GM12892 (cell line): Measurements from ENCODE around the gene ZNF431.
"Not testable (repeated sequence)": the region's sequence is repeated elsewhere in the genome, so short reads cannot be mapped to it uniquely, and the experiment has no call there.

Experiments used
- DNase-seq: peaks from one replicate; pipeline ENCODE4 v3.0.0; 2011; ENCODE audit not compliant: insufficient read length
- FAIRE-seq: peaks from 2 replicates; lab custom pipeline; 2011; peaks lifted over from hg19 to GRCh38; lab: Jason Lieb, UNC
- POLR2A ChIP-seq: IDR thresholded peaks from 2 replicates; pipeline ENCODE4 v1.6.1; 2011; ENCODE audit warnings: low read depth, low read length, control low read depth
- POLR2AphosphoS5 ChIP-seq: IDR thresholded peaks from 2 replicates; pipeline ENCODE4 v1.6.1; 2011; ENCODE audit warnings: low read depth, low read length, control low read depth
- TAF1 ChIP-seq: IDR thresholded peaks from 2 replicates; pipeline ENCODE4 v1.6.1; 2011; ENCODE audit warnings: low read depth, mild to moderate bottlenecking, control low read depth, low read length, borderline replicate concordance

The ZNF431 gene

GRCh38 chr19:21127001-21127400, 14.8 kb upstream of the ZNF431 start:
- no peak for FAIRE-seq
- TF ChIP-seq TAF1 = no peak
- TF ChIP-seq POLR2AphosphoS5 = no peak
- TF ChIP-seq POLR2A = no peak

GRCh38 chr19:21127898-21128297, 13.9 kb upstream of the ZNF431 start:
- FAIRE-seq (no peak), DNase-seq (no peak)
- TF ChIP-seq POLR2A (no peak), POLR2AphosphoS5 (no peak), TAF1 (no peak)

More at GRCh38 chr19:21127001-21127400, 14.8 kb upstream of the ZNF431 start:
- DNase-seq = no peak

GRCh38 chr19:21128901-21129698, 12.7 kb upstream of the ZNF431 start:
- no peak for FAIRE-seq

DNA sequence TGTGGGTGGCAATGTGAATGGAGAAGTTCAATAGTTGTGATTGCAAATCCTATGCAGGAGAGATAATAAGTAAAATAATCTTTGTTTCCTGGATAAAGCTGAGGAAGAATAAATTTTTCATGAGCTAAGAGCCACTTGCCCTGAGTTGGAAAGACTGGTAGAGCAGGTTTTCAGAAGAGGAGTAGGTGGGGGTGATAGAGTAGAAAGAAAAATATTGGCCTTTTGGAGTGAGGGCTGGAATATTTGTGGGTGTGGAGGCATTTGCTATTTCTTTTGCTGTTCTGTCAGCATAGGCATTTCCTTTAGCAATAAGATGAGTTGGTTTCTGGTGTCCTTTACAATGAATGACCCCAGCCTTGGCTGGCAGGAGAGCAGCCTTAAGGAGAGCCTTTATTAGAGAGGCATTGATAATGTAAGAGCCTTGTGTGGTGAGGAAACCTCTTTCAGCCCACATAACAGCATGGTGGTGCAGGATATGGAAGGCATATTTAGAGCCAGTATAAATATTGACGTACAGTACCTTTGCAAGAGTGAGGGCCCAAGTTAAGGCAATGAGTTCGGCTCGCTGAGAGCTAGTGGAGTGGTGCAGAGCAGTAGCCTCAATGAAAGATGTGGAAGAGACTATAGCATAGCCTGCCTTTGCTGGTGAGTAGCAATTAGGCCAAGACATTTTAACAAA, 11.6 kb upstream of the ZNF431 start:
- FAIRE-seq = no peak
- DNase-seq = no peak
- no peak for TF ChIP-seq POLR2A
- TF ChIP-seq POLR2AphosphoS5 = no peak
- TF ChIP-seq TAF1 = no peak

More at GRCh38 chr19:21128901-21129698, 12.7 kb upstream of the ZNF431 start:
- no peak for DNase-seq
- TF ChIP-seq POLR2A = no peak
- TF ChIP-seq TAF1 = no peak
- TF ChIP-seq POLR2AphosphoS5 = no peak

DNA sequence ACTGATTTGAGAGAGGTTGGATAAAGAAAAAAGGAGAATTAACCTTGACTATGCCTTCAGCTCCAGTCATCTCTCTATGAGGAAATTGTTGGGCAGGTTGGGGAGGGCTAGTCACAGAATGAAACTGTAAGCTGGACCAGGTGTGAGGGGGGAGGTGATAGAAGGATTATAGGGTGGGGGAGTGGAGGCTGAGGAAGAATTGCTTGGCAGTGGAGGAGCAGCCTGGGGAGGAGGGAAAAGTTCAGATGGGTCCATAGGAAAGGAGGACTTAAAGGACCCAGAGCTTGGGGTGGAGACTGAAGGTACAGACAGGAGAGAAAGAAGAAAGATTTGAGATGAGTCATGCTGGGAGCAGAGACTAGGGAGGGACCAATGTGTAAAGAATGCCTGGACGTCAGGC, 8.2 kb upstream of the ZNF431 start:
- no peak for FAIRE-seq
- DNase-seq = no peak
- TF ChIP-seq POLR2AphosphoS5 (no peak), TAF1 (no peak), POLR2A (no peak)

GRCh38 chr19:21134934-21135366, 6.9 kb upstream of the ZNF431 start:
- FAIRE-seq = no peak
- no peak for DNase-seq
- TF ChIP-seq TAF1 (no peak), POLR2A (no peak), POLR2AphosphoS5 (no peak)

GRCh38 chr19:21135433-21135832, 6.4 kb upstream of the ZNF431 start:
- TF ChIP-seq POLR2A (no peak), POLR2AphosphoS5 (no peak), TAF1 (no peak)
- no peak for FAIRE-seq
- no peak for DNase-seq

DNA sequence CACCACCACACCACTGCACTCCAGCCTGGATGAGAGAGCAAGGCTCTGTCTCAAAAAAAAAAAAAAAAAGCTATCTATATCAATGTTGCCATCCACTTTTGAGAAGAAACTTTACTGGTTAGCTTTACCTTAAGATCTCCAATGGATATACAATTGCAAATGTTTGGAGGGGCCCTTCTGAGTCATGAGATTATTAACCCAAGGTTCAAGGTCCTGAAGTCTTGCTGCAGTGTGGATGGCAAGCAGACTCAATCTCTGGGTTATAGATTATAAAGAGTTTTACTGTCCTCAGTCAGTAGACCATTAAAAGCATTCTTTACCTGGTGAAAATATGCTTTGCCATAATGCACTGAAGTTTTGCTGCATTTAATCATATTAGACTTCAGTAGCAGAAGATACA, 3.7 kb upstream of the ZNF431 start:
- DNase-seq (no peak), FAIRE-seq (no peak)
- TF ChIP-seq POLR2A (no peak), TAF1 (no peak), POLR2AphosphoS5 (no peak)

DNA sequence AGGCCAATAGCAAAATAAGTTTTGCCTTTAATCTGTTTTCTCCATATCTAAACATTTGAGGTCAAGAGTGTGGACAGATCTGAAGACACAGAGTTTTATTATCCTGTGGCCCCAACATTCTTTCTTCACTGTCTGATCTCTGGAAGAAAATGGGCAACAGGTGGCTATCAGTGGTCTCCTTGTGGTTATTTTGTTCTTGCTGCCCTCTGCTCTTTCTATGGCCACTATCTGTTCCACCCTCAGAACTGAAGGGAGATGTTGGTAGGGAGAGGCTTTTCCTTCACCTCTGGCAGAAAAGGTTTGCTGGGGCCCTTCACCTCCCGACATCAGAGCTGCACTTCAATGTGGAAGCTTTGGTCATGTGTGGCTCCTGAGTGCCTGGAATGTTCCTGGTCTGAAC, 834 bp upstream of the ZNF431 start:
- not testable (repeated sequence) for FAIRE-seq, DNase-seq

GRCh38 chr19:21143428-21143827, 1.6 kb downstream of the ZNF431 start:
- FAIRE-seq (no peak), DNase-seq (no peak)
- TF ChIP-seq POLR2AphosphoS5 (no peak), POLR2A (no peak)

DNA sequence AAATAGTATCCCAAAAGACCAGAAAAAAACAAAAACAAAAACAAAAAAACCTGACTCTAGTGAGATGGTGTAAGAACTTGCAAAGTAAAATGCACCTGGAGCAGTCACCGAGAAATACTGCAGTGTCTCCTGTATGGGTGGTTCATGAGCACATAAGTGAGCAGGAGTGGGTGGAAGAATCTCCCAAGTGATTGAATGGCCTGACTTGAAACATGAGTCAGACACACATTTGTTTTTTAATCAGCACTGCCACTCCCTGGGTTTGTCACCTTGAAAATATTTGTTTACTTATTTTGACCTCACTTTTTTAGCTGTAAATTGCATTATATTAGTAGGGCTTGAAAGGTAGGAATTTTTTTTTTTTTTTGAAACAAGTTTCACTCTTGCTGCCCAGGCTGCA, 2.0 kb downstream of the ZNF431 start:
- no peak for DNase-seq
- TF ChIP-seq TAF1 (no peak), POLR2A (no peak), POLR2AphosphoS5 (no peak)
- FAIRE-seq = no peak

- no peak for DNase-seq
- TF ChIP-seq TAF1 (no peak), POLR2A (no peak), POLR2AphosphoS5 (no peak)
- FAIRE-seq = no peak
Observed at GRCh38 chr19:21147540-21147939, 5.7 kb downstream of the ZNF431 start.
